Gastroesophageal sphincter (tissue), 2 donors: ENCODE data around the gene MAP7D3.

Experiments used
- EP300 ChIP-seq: sonication (generic); formaldehyde crosslinking; IDR thresholded peaks from one replicate; pipeline ENCODE4 v1.6.1; 2017; ENCODE audit warnings: antibody characterized with exemption, mild to moderate bottlenecking
- POLR2A ChIP-seq, 2 donors: fragments of 450-650 bp; IDR thresholded peaks; one replicate each; pipeline ENCODE4 v1.6.1; 2017; ENCODE audit warnings: antibody characterized with exemption in 2 of 2, mild to moderate bottlenecking in 2 of 2, moderate library complexity in 1 of 2

- TF ChIP-seq EP300, result no peak
- TF ChIP-seq POLR2A (IDR thresholded peaks at IDR 0.05), result no peak
These were observed 29.2 kb downstream of the MAP7D3 start for GRCh38 chrX:136221851-136222513.
